Naive thymus-derived CD8-positive, alpha-beta T cell (primary cell): Measurements from ENCODE around the gene ATP1A1. TPM values are rescaled to one million over a fixed set of nuclear protein-coding genes. Genes with fewer than 3 reads are reported as not detected.

ENCODE experiments used
- ATAC-seq, 2 donors: fragments of 150-1000 bp; cut with Tn5 transposase in 1 of 2; sonication (Bioruptor Pico), chemical (Tn5 transposase) in 1 of 2; 1 replicate in 1 of 2; 2 replicates in 1 of 2; pipeline ENCODE4 v1.10.0; 2021; ENCODE audit warnings: mild to moderate bottlenecking in 2 of 2, moderate library complexity in 2 of 2
- POLR2A ChIA-PET: fragments of 350-600 bp; sonication (Branson Sonifier 250); formaldehyde crosslinking; loops from one replicate; lab custom pipeline; 2021; ENCODE audit warnings: antibody characterized with exemption; lab: Charles Lee
- DNase-seq, 10 donors: peaks; one replicate each; pipeline versions ENCODE4 v3.0.0 to v3.0.0-alpha.2; 2020 to 2022
- H3K27ac Mint-ChIP-seq, 10 donors: one replicate each; pipeline ENCODE4 v1.8.0; 2020 to 2022; ENCODE audit warnings: mild to moderate bottlenecking in 10 of 10, mixed read lengths in 10 of 10, moderate library complexity in 4 of 10, inconsistent platforms in 1 of 10
- H3K27me3 Mint-ChIP-seq, 5 donors: one replicate each; pipeline ENCODE4 v1.8.0; 2021 to 2022; ENCODE audit warnings: mixed read lengths in 5 of 5
- H3K36me3 Mint-ChIP-seq, 3 donors: one replicate each; pipeline ENCODE4 v1.8.0; 2020 to 2022; ENCODE audit warnings: mixed read lengths in 3 of 3, mild to moderate bottlenecking in 2 of 3, inconsistent platforms in 1 of 3
- H3K4me1 Mint-ChIP-seq, 4 donors: one replicate each; pipeline ENCODE4 v1.8.0; 2021 to 2022; ENCODE audit warnings: mixed read lengths in 4 of 4
- H3K4me3 Mint-ChIP-seq, 10 donors: one replicate each; pipeline ENCODE4 v1.8.0; 2020 to 2022; ENCODE audit warnings: mild to moderate bottlenecking in 10 of 10, mixed read lengths in 10 of 10, moderate library complexity in 6 of 10, inconsistent platforms in 1 of 10
- H3K9me3 Mint-ChIP-seq, 9 donors: one replicate each; pipeline ENCODE4 v1.8.0; 2020 to 2022; ENCODE audit warnings: mixed read lengths in 9 of 9, mild to moderate bottlenecking in 3 of 9, inconsistent platforms in 1 of 9, moderate library complexity in 1 of 9
- polyA plus RNA-seq, 3 donors: library from polyadenylated mRNA; unstranded; fragments of 300-500 nt; fragmentation: Illumina TruSeq; gene quantifications; one replicate each; pipeline ENCODE4 v1.2.3, GENCODE V29; 2021
- total RNA-seq, 8 experiments: library from RNA in 2 of 8; stranded (reverse) in 2 of 8; gene quantifications; one replicate each; pipeline ENCODE4 v1.2.3 and lab custom pipeline; 2021 to 2026

The ATP1A1 gene
- total and polyA plus RNA-seq, 5 experiments from 2014 or later: 59.1 to 261 (median 65.0) TPM

GRCh38 chr1:116332451-116332850 lies 40.6 kb upstream of the ATP1A1 start:
- no peaks in the 10 kb centered on the region for H3K9me3 Mint-ChIP-seq
- H3K27ac Mint-ChIP-seq: peak overlapping the region in 1 of 10 donors; percentile 39
- DNase-seq (no peak), ATAC-seq (no peak)
- peaks cover 40 to 79% (median 64%) of the 10 kb centered on the region in 4 donors for H3K4me1 Mint-ChIP-seq
- H3K27me3 Mint-ChIP-seq: no peaks in the 10 kb centered on the region
- POLR2A ChIA-PET: interaction anchor here (0.8 kb wide), 1 partner anchor 13 kb away, joined by 4 read pairs; no protein-coding TSS in a partner anchor
- no peak overlapping the region for H3K4me3 Mint-ChIP-seq
- peaks cover 0 to 6% (median 0%) of the 10 kb centered on the region in 3 donors for H3K36me3 Mint-ChIP-seq

- Mint-ChIP-seq H3K36me3 (peaks cover 0 to 1% (median 0%) of the 10 kb centered on the region in 3 donors), H3K4me3 (no peak overlapping the region), H3K27me3 (no peaks in the 10 kb centered on the region), H3K4me1 (peaks cover 35 to 71% (median 55%) of the 10 kb centered on the region in 4 donors), H3K27ac (peak overlapping the region in 7 of 10 donors; percentile 3 to 83 (median 44)), H3K9me3 (no peaks in the 10 kb centered on the region)
- ATAC-seq (no peak), DNase-seq (no peak)
- POLR2A ChIA-PET: interaction anchor here (3.3 kb wide), 1 partner anchor 8 kb away, joined by 18 read pairs; no protein-coding TSS in a partner anchor
Measured at GRCh38 chr1:116333171-116334014, 39.7 kb upstream of the ATP1A1 start.

- Mint-ChIP-seq H3K27me3 (no peaks in the 10 kb centered on the region), H3K4me1 (peaks cover 30 to 64% (median 48%) of the 10 kb centered on the region in 4 donors), H3K4me3 (peak overlapping the region in 1 of 10 donors; percentile 43), H3K9me3 (no peaks in the 10 kb centered on the region), H3K36me3 (no peaks in the 10 kb centered on the region), H3K27ac (peak overlapping the region in 7 of 10 donors; percentile 3 to 83 (median 47))
- POLR2A ChIA-PET: interaction anchor here (0.5 to 3.3 kb wide), 3 partner anchors 9 to 1822 kb away, joined by 4 to 18 read pairs (median 10); no protein-coding TSS in a partner anchor
- ATAC-seq (no peak), DNase-seq (no peak)
Measured at GRCh38 chr1:116334015-116334547, 39.0 kb upstream of the ATP1A1 start.

GRCh38 chr1:116334868-116335635 lies 38.0 kb upstream of the ATP1A1 start:
- H3K4me3 Mint-ChIP-seq: peak overlapping the region in 4 of 10 donors; percentile 7 to 32 (median 22)
- peak overlapping the region in 6 of 10 donors; percentile 27 to 83 (median 58) for H3K27ac Mint-ChIP-seq
- ATAC-seq: peak in 1 of 2 donors; percentile 42
- H3K27me3 Mint-ChIP-seq: no peaks in the 10 kb centered on the region
- no peak for DNase-seq
- peaks cover 23 to 57% (median 39%) of the 10 kb centered on the region in 4 donors for H3K4me1 Mint-ChIP-seq
- H3K9me3 Mint-ChIP-seq: no peaks in the 10 kb centered on the region
- POLR2A ChIA-PET: interaction anchor here (0.5 to 3.3 kb wide), 6 partner anchors 8 to 1823 kb away, joined by 3 to 18 read pairs (median 4); no protein-coding TSS in a partner anchor
- H3K36me3 Mint-ChIP-seq: no peaks in the 10 kb centered on the region

GRCh38 chr1:116335850-116336624 lies 37.0 kb upstream of the ATP1A1 start:
- Mint-ChIP-seq H3K36me3 (no peaks in the 10 kb centered on the region), H3K4me1 (peaks cover 19 to 57% (median 33%) of the 10 kb centered on the region in 4 donors), H3K27me3 (peaks cover 0 to 2% (median 0%) of the 10 kb centered on the region in 5 donors), H3K9me3 (no peaks in the 10 kb centered on the region), H3K4me3 (no peak overlapping the region), H3K27ac (peak overlapping the region in 4 of 10 donors; percentile 30 to 60 (median 44))
- no peak for ATAC-seq
- POLR2A ChIA-PET: interaction anchor here (1.0 to 3.3 kb wide), 3 partner anchors 9 to 184 kb away, joined by 3 to 18 read pairs (median 10); no protein-coding TSS in a partner anchor
- no peak for DNase-seq

GRCh38 chr1:116337398-116337797 lies 35.6 kb upstream of the ATP1A1 start:
- Mint-ChIP-seq H3K36me3 (no peaks in the 10 kb centered on the region), H3K4me1 (peaks cover 18 to 62% (median 32%) of the 10 kb centered on the region in 4 donors), H3K9me3 (no peaks in the 10 kb centered on the region), H3K27ac (no peak overlapping the region), H3K4me3 (no peak overlapping the region), H3K27me3 (peaks cover 0 to 2% (median 0%) of the 10 kb centered on the region in 5 donors)
- no peak for ATAC-seq
- POLR2A ChIA-PET: no interaction called here
- no peak for DNase-seq

GRCh38 chr1:116338400-116338799 lies 34.6 kb upstream of the ATP1A1 start:
- POLR2A ChIA-PET: no interaction called here
- Mint-ChIP-seq H3K4me1 (peaks cover 15 to 63% (median 29%) of the 10 kb centered on the region in 4 donors), H3K36me3 (no peaks in the 10 kb centered on the region)

GRCh38 chr1:116340506-116341231 lies 32.4 kb upstream of the ATP1A1 start:
- no peak for DNase-seq
- peaks cover 0 to 2% (median 0%) of the 10 kb centered on the region in 5 donors for H3K27me3 Mint-ChIP-seq
- ATAC-seq: no peak
- no peaks in the 10 kb centered on the region for H3K9me3 Mint-ChIP-seq
- no peak overlapping the region for H3K4me3 Mint-ChIP-seq
- no peaks in the 10 kb centered on the region for H3K36me3 Mint-ChIP-seq
- peaks cover 10 to 65% (median 29%) of the 10 kb centered on the region in 4 donors for H3K4me1 Mint-ChIP-seq
- POLR2A ChIA-PET: no interaction called here
- peak overlapping the region in 2 of 10 donors; percentile 8 to 47 for H3K27ac Mint-ChIP-seq

More at GRCh38 chr1:116338400-116338799, 34.6 kb upstream of the ATP1A1 start:
- Mint-ChIP-seq H3K9me3 (no peaks in the 10 kb centered on the region), H3K27ac (no peak overlapping the region), H3K27me3 (peaks cover 0 to 2% (median 0%) of the 10 kb centered on the region in 5 donors), H3K4me3 (no peak overlapping the region)
- DNase-seq: no peak
- no peak for ATAC-seq

GRCh38 chr1:116343019-116343418 lies 30.0 kb upstream of the ATP1A1 start:
- Mint-ChIP-seq H3K27me3 (peaks cover 0 to 2% (median 0%) of the 10 kb centered on the region in 5 donors), H3K36me3 (no peaks in the 10 kb centered on the region), H3K4me1 (peaks cover 20 to 74% (median 47%) of the 10 kb centered on the region in 4 donors), H3K4me3 (no peak overlapping the region), H3K27ac (peak overlapping the region in 8 of 10 donors; percentile 24 to 99 (median 91)), H3K9me3 (no peaks in the 10 kb centered on the region)
- ATAC-seq: no peak
- DNase-seq: no peak
- POLR2A ChIA-PET: interaction anchor here (0.8 to 1.7 kb wide), 5 partner anchors 8 to 17 kb away, joined by 3 to 7 read pairs (median 4); no protein-coding TSS in a partner anchor

- H3K9me3 Mint-ChIP-seq: peaks cover 0 to 9% (median 0%) of the 10 kb centered on the region in 9 donors
- no peak for DNase-seq
- H3K27me3 Mint-ChIP-seq: peaks cover 0 to 2% (median 0%) of the 10 kb centered on the region in 5 donors
- no peaks in the 10 kb centered on the region for H3K36me3 Mint-ChIP-seq
- ATAC-seq: no peak
- POLR2A ChIA-PET: interaction anchor here (1.0 to 2.8 kb wide), 7 partner anchors 10 to 30 kb away, joined by 3 to 15 read pairs (median 4); no protein-coding TSS in a partner anchor
- peak overlapping the region in 6 of 10 donors; percentile 39 to 77 (median 56) for H3K4me3 Mint-ChIP-seq
- peaks cover 25 to 83% (median 57%) of the 10 kb centered on the region in 4 donors for H3K4me1 Mint-ChIP-seq
- H3K27ac Mint-ChIP-seq: peak overlapping the region; percentile 88 to 99 (median 96)
Measured at GRCh38 chr1:116345011-116345410, 28.0 kb upstream of the ATP1A1 start.
